CD4-positive, alpha-beta T cell treated with Interferon gamma for 1 hour (primary cell): ENCODE results near the gene WDR27.
"Not testable (repeated sequence)": the region's sequence is repeated elsewhere in the genome, so short reads cannot be mapped to it uniquely, and the experiment has no call there.

Experiments
- DNase-seq: peaks from one replicate; pipeline ENCODE4 v3.0.0-alpha.2; 2020

The WDR27 gene

GRCh38 chr6:169466256-169466655 lies 235.6 kb downstream of the WDR27 start:
- DNase-seq = not testable (repeated sequence)

GRCh38 chr6:169457762-169458161 lies 244.1 kb downstream of the WDR27 start:
- DNase-seq = no peak

GRCh38 chr6:169456840-169457239 lies 245.0 kb downstream of the WDR27 start:
- no peak for DNase-seq

- no peak for DNase-seq
Observed at GRCh38 chr6:169455470-169455869, 246.4 kb downstream of the WDR27 start.

GRCh38 chr6:169454872-169455204 lies 247.0 kb downstream of the WDR27 start:
- DNase-seq = no peak

GRCh38 chr6:169454204-169454871 lies 247.5 kb downstream of the WDR27 start:
- no peak for DNase-seq

- no peak for DNase-seq
Observed at GRCh38 chr6:169452869-169453620, 248.8 kb downstream of the WDR27 start.

- DNase-seq = no peak
Observed at GRCh38 chr6:169452117-169452868, 249.5 kb downstream of the WDR27 start.

- no peak for DNase-seq
Observed at GRCh38 chr6:169451065-169451838, 250.6 kb downstream of the WDR27 start.

GRCh38 chr6:169450097-169450496 lies 251.7 kb downstream of the WDR27 start:
- no peak for DNase-seq

GRCh38 chr6:169449221-169449620 lies 252.6 kb downstream of the WDR27 start:
- DNase-seq = no peak

GRCh38 chr6:169445661-169446581 lies 255.9 kb downstream of the WDR27 start:
- no peak for DNase-seq

GRCh38 chr6:169445227-169445626 lies 256.6 kb downstream of the WDR27 start:
- DNase-seq = no peak

- DNase-seq = no peak
Observed at GRCh38 chr6:169441292-169441691, 260.5 kb downstream of the WDR27 start.

GRCh38 chr6:169439710-169440109 lies 262.1 kb downstream of the WDR27 start:
- DNase-seq = no peak

GRCh38 chr6:169434554-169434953 lies 267.3 kb downstream of the WDR27 start:
- not testable (repeated sequence) for DNase-seq

- no peak for DNase-seq
Observed at GRCh38 chr6:169429001-169429400, 272.8 kb downstream of the WDR27 start.

- DNase-seq = no peak
Observed at GRCh38 chr6:169428532-169428931, 273.3 kb downstream of the WDR27 start.

GRCh38 chr6:169427856-169428255 lies 274.0 kb downstream of the WDR27 start:
- no peak for DNase-seq

- no peak for DNase-seq
Observed at GRCh38 chr6:169426611-169427010, 275.2 kb downstream of the WDR27 start.

GRCh38 chr6:169425628-169426370 lies 276.0 kb downstream of the WDR27 start:
- peak; percentile 14 for DNase-seq
